HepG2 (cell line): ENCODE measurements around the gene SLC41A3. TPM values are rescaled to one million over a fixed set of nuclear protein-coding genes. Genes with fewer than 3 reads are reported as not detected.

Experiments used
- ATAC-seq: fragments of 200-7000 bp; cut with Tn5 transposase; 3 replicates; pipeline ENCODE4 v1.9.1; 2020; ENCODE audit warnings: mild to moderate bottlenecking, moderate library complexity
- BruUV-seq: library from RNA; stranded (reverse); fragments of 400-500 nt; replicated peaks from 2 replicates; lab custom pipeline; 2021; lab: Mats Ljungman, UMichigan
- CTCF ChIA-PET: fragments of 300-600 bp; formaldehyde crosslinking; extraction: SDS; loops from one replicate; lab custom pipeline; 2021; ENCODE audit warnings: low total read pairs, inconsistent platforms, low intra/inter-chr PET ratio; lab: Yijun Ruan, JAX
- POLR2A ChIA-PET: fragments of 350-600 bp; sonication (Branson Sonifier 250); formaldehyde crosslinking; loops from one replicate; lab custom pipeline; 2020; ENCODE audit warnings: antibody characterized with exemption, inconsistent platforms; lab: Yijun Ruan, JAX
- DNase-seq: peaks from one replicate; pipeline ENCODE4 v3.0.0-alpha.2; 2015; ENCODE audit warnings: low spot score
- FAIRE-seq: peaks from 3 replicates; lab custom pipeline; 2011; peaks lifted over from hg19 to GRCh38; lab: Jason Lieb, UNC
- H2AFZ ChIP-seq: one replicate; pipeline ENCODE4 v1.6.1; 2011; ENCODE audit warnings: low read length, inconsistent platforms
- H3K27ac ChIP-seq: fragments of 300-600 bp; 3 replicates; pipeline ENCODE4 v1.8.0; 2011; ENCODE audit warnings: mixed run types, mild to moderate bottlenecking, mixed read lengths, low read length, inconsistent platforms; ENCODE audit not compliant: insufficient read depth; ENCODE audit errors: extremely low read length
- H3K27me3 ChIP-seq, 2 experiments: fragments of 200-600 bp in 1 of 2; 2 replicates in 1 of 2; 3 replicates in 1 of 2; pipeline versions ENCODE4 v1.6.0 to v1.8.0; 2011; ENCODE audit warnings: low read length in 2 of 2, mild to moderate bottlenecking in 2 of 2, moderate library complexity in 2 of 2, inconsistent platforms in 1 of 2; ENCODE audit not compliant: insufficient read depth in 2 of 2, control insufficient read depth in 1 of 2
- H3K36me3 ChIP-seq, 2 experiments: fragments of 200-600 bp in 1 of 2; replicated peaks in 1 of 2; 2 replicates in 1 of 2; 3 replicates in 1 of 2; pipeline versions ENCODE4 v1.5.1 to v1.8.0; 2011; ENCODE audit warnings: low read length in 2 of 2, inconsistent platforms in 1 of 2; ENCODE audit not compliant: insufficient read depth in 2 of 2, control insufficient read depth in 1 of 2
- H3K4me1 ChIP-seq: 2 replicates; pipeline ENCODE4 v1.5.1; 2012; ENCODE audit warnings: low read length, inconsistent platforms; ENCODE audit not compliant: insufficient read depth
- H3K4me2 ChIP-seq: 2 replicates; pipeline ENCODE4 v1.6.0; 2011; ENCODE audit warnings: low read depth, low read length, inconsistent platforms
- H3K4me3 ChIP-seq, 3 experiments: fragments of 200-600 bp in 1 of 3; sonication (generic), shearing (Covaris generic) in 1 of 3; replicated peaks in 1 of 3; 2 replicates each; pipeline ENCODE4 v1.5.1; 2011 to 2016; ENCODE audit warnings: low read length in 3 of 3, inconsistent platforms in 2 of 3, low read depth in 2 of 3, mild to moderate bottlenecking in 2 of 3, control low read depth in 1 of 3, mixed read lengths in 1 of 3; ENCODE audit not compliant: insufficient read depth in 1 of 3
- H3K79me2 ChIP-seq: one replicate; pipeline ENCODE4 v1.6.1; 2011; ENCODE audit warnings: low read length, inconsistent platforms; ENCODE audit not compliant: insufficient read depth
- H3K9ac ChIP-seq: 2 replicates; pipeline ENCODE4 v1.6.0; 2011; ENCODE audit warnings: mild to moderate bottlenecking, low read depth, low read length, inconsistent platforms; ENCODE audit not compliant: insufficient read depth
- H3K9me3 ChIP-seq: 2 replicates; pipeline ENCODE4 v1.5.1; 2012; ENCODE audit warnings: mild to moderate bottlenecking, low read length
- H4K20me1 ChIP-seq: 2 replicates; pipeline ENCODE4 v1.6.0; 2011; ENCODE audit warnings: inconsistent platforms, mild to moderate bottlenecking, low read length, moderate library complexity; ENCODE audit not compliant: insufficient read depth
- HMG20A ChIP-seq: IDR thresholded peaks from 2 replicates; pipeline ENCODE4 v1.6.1; 2016; ENCODE audit warnings: borderline replicate concordance
- JDP2 ChIP-seq: sonication (generic); formaldehyde crosslinking; IDR thresholded peaks from 2 replicates; pipeline ENCODE4 v1.8.1; 2022; ENCODE audit warnings: missing genetic modification reagents, borderline replicate concordance
- KAT8 ChIP-seq: IDR thresholded peaks from 2 replicates; pipeline ENCODE4 v1.6.1; 2016; ENCODE audit warnings: missing genetic modification reagents, missing compliant biosample characterization
- POLR2AphosphoS2 ChIP-seq: IDR thresholded peaks from 2 replicates; pipeline ENCODE4 v1.6.1; 2011; ENCODE audit warnings: low read depth, low read length, improper control_type of control experiment
- ZNF337 ChIP-seq: sonication (generic); formaldehyde crosslinking; IDR thresholded peaks from 2 replicates; pipeline ENCODE4 v1.5.1; 2020; ENCODE audit warnings: missing genetic modification reagents, low read depth, mild to moderate bottlenecking, borderline replicate concordance
- ZNF598 ChIP-seq: sonication (generic); formaldehyde crosslinking; IDR thresholded peaks from 2 replicates; pipeline ENCODE4 v1.5.1; 2020; ENCODE audit warnings: mild to moderate bottlenecking, missing genetic modification reagents, borderline replicate concordance
- WGBS: methylation state at CpG from one replicate; pipeline ENCODE4 v1.1.6; 2017; ENCODE audit warnings: low lambda C conversion rate; 5-methylcytosine and 5-hydroxymethylcytosine counted together
- in situ Hi-C: cut with HindIII; loops from 2 replicates; pipeline ENCODE4 v1.10.0; 2017; ENCODE audit warnings: low pct_unique_long_range_greater_than_20kb; ENCODE audit not compliant: extremely low pct_ligation_motif_present
- intact Hi-C: fragments of 100-400 bp; cut with micrococcal nuclease; formaldehyde crosslinking; loops from one replicate; pipeline ENCODE4 v1.10.0; 2022; ENCODE audit not compliant: unreplicated experiment
- polyA plus RNA-seq, 8 experiments: library from polyadenylated mRNA; depleted of rRNA in 3 of 8; stranded (reverse) in 7 of 8; unstranded in 1 of 8; fragments of >200 nt; fragmentation: Illumina TruSeq in 4 of 8; extraction: Trizol in 4 of 8; gene quantifications; 2 replicates each; pipeline versions ENCODE4 v1.2.1 to v1.2.3, GENCODE V29; 2011 to 2016; ENCODE audit warnings: low read depth in 4 of 8, missing spikeins in 1 of 8, mixed read lengths in 1 of 8; ENCODE audit not compliant: insufficient read depth in 1 of 8
- total RNA-seq, 5 experiments: library from RNA; depleted of rRNA; stranded (reverse); fragments of >200 nt; fragmentation: Illumina TruSeq; extraction: Trizol; gene quantifications; 2 replicates each; pipeline ENCODE4 v1.2.3, GENCODE V29; 2016; ENCODE audit warnings: low read depth in 1 of 5
- TF ChIP-seq, protein P1 (sequence below): sonication (generic); formaldehyde crosslinking; IDR thresholded peaks from 2 replicates; pipeline ENCODE4 v1.4.0; 2020; ENCODE audit warnings: low read depth, missing genetic modification reagents
- TF ChIP-seq, protein P2 (sequence below): IDR thresholded peaks from 2 replicates; pipeline ENCODE4 v1.6.1; 2016; ENCODE audit warnings: low read depth, missing genetic modification reagents, missing compliant biosample characterization

Gene SLC41A3
- total and polyA plus RNA-seq, 2 of the 13 experiments (the other 11 are each of a cell fraction or from before 2014, with no cell fraction given): 26.0 to 71.1 TPM

DNA sequence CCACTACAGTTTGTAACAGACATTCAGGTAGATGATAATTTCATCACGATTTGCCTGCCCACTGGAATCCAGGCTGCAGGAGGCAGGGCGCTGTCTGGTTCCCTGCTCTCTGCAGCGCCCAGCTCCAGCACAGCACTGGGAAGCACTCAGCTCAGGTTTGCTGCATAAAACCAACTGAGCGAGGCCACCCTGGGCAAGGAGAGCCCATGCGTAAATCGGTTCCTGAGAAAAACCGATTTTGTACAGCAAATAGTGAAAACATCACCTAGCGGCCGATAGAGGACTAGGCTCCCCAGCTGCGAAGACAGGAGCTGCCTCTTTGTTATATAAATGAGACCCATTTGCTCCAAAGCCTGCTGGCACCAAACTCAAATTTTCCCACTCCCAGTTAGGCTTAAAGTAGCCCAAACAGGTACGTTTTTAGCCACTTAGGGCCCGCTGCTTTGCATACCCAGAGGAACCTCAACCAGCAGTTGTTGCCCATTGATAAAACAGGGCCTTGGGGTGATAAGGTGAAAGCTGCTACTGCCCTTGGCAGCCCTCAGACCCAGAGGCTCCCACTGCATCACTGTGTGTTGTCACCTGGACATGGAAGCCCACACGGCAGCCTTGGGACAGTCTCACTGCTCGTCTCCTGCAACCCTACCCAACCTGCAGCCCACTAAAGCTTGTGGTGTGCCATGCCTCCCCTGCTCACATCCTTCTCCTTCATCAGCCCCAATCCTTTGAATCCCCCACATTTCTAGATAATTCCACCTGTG, 49.0 kb upstream of the SLC41A3 start (continued):
- TF ChIP-seq, protein P1, sequence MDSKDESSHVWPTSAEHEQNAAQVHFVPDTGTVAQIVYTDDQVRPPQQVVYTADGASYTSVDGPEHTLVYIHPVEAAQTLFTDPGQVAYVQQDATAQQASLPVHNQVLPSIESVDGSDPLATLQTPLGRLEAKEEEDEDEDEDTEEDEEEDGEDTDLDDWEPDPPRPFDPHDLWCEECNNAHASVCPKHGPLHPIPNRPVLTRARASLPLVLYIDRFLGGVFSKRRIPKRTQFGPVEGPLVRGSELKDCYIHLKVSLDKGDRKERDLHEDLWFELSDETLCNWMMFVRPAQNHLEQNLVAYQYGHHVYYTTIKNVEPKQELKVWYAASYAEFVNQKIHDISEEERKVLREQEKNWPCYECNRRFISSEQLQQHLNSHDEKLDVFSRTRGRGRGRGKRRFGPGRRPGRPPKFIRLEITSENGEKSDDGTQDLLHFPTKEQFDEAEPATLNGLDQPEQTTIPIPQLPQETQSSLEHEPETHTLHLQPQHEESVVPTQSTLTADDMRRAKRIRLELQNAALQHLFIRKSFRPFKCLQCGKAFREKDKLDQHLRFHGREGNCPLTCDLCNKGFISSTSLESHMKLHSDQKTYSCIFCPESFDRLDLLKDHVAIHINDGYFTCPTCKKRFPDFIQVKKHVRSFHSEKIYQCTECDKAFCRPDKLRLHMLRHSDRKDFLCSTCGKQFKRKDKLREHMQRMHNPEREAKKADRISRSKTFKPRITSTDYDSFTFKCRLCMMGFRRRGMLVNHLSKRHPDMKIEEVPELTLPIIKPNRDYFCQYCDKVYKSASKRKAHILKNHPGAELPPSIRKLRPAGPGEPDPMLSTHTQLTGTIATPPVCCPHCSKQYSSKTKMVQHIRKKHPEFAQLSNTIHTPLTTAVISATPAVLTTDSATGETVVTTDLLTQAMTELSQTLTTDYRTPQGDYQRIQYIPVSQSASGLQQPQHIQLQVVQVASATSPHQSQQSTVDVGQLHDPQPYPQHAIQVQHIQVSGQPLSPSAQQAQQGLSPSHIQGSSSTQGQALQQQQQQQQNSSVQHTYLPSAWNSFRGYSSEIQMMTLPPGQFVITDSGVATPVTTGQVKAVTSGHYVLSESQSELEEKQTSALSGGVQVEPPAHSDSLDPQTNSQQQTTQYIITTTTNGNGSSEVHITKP (CRISPR knock-in tag): no peak
- TF ChIP-seq POLR2AphosphoS2: no peak
- no peak for TF ChIP-seq ZNF337 (CRISPR knock-in tag)
- TF ChIP-seq KAT8 (CRISPR knock-in tag): no peak
- TF ChIP-seq HMG20A (CRISPR knock-in tag): no peak

DNA sequence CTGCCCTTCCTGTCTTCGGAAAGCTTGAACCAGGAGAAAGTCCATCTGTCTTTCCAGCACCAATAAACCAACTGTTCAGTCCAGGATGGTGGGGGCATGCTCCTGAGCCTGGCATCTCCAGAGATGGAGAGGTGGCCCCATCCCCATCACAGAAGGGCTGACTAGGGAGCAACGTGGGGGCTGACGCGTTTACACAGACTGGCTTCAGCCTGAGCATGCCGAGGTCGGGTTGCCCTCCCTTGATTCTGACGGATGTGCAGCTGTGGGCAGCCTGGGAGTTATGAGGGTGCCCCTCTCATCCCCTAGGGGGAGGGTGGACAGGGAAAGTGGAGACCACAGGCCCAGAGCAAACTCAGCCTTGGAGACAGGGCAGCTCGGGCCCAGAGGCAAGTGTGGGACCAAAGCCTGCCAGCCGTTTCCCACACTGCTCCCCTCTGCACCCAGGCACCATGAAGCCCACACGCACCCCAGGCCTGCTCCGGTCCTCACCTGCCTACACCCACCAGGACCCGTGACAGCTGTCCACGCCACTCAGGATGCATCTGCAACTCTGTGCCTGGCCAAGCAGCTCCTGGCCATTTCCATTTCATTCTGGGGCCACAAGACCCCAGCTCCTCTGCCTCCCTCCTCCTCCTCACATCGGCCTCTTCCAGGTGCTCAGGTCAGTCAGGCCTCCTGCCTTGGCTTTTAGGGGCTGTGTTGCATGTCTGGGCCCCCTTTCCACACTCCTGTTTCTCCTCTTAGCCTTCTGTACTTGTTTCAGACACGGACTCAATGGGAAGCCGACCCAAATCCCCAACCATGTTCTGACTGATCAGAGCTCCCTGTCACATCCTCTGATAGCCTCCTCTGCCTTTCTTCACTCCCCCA, 48.2 kb upstream of the SLC41A3 start:
- no peak overlapping the region for H3K9ac ChIP-seq
- no peak for DNase-seq
- no peak for ATAC-seq
- no TSS peak for BruUV-seq
- POLR2A ChIA-PET: no interaction called here
- no peaks in the 10 kb centered on the region for H3K79me2 ChIP-seq
- H2AFZ ChIP-seq: no peak overlapping the region
- no peaks in the 10 kb centered on the region for H3K36me3 ChIP-seq
- H3K27me3 ChIP-seq: no peaks in the 10 kb centered on the region
- in situ Hi-C loops (loop anchor here (10.0 to 25.0 kb wide), 2 partner anchors 63 to 230 kb away; partner anchors contain the start of gene KLF15), intact Hi-C loops (no loop called here)
- H3K4me2 ChIP-seq: no peak overlapping the region
- FAIRE-seq: no peak
- H3K27ac ChIP-seq: no peak overlapping the region
- no peaks in the 10 kb centered on the region for H3K9me3 ChIP-seq
- CTCF ChIA-PET: interaction anchor here (3.6 kb wide), 1 partner anchor 66 kb away, joined by 27 read pairs; no protein-coding TSS in a partner anchor
- peaks cover 10% of the 10 kb centered on the region for H3K4me1 ChIP-seq
- H4K20me1 ChIP-seq: no peaks in the 10 kb centered on the region
- WGBS: 84% methylated on average over 12 of the region's 16 CpGs
- H3K4me3 ChIP-seq: no peak overlapping the region
- TF ChIP-seq JDP2 (CRISPR knock-in tag): no peak
- TF ChIP-seq, protein P2, sequence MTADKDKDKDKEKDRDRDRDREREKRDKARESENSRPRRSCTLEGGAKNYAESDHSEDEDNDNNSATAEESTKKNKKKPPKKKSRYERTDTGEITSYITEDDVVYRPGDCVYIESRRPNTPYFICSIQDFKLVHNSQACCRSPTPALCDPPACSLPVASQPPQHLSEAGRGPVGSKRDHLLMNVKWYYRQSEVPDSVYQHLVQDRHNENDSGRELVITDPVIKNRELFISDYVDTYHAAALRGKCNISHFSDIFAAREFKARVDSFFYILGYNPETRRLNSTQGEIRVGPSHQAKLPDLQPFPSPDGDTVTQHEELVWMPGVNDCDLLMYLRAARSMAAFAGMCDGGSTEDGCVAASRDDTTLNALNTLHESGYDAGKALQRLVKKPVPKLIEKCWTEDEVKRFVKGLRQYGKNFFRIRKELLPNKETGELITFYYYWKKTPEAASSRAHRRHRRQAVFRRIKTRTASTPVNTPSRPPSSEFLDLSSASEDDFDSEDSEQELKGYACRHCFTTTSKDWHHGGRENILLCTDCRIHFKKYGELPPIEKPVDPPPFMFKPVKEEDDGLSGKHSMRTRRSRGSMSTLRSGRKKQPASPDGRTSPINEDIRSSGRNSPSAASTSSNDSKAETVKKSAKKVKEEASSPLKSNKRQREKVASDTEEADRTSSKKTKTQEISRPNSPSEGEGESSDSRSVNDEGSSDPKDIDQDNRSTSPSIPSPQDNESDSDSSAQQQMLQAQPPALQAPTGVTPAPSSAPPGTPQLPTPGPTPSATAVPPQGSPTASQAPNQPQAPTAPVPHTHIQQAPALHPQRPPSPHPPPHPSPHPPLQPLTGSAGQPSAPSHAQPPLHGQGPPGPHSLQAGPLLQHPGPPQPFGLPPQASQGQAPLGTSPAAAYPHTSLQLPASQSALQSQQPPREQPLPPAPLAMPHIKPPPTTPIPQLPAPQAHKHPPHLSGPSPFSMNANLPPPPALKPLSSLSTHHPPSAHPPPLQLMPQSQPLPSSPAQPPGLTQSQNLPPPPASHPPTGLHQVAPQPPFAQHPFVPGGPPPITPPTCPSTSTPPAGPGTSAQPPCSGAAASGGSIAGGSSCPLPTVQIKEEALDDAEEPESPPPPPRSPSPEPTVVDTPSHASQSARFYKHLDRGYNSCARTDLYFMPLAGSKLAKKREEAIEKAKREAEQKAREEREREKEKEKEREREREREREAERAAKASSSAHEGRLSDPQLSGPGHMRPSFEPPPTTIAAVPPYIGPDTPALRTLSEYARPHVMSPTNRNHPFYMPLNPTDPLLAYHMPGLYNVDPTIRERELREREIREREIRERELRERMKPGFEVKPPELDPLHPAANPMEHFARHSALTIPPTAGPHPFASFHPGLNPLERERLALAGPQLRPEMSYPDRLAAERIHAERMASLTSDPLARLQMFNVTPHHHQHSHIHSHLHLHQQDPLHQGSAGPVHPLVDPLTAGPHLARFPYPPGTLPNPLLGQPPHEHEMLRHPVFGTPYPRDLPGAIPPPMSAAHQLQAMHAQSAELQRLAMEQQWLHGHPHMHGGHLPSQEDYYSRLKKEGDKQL: no peak
- TF ChIP-seq ZNF598 (CRISPR knock-in tag): no peak
